HCT116 (cell line): ENCODE data around the gene SLC12A4. TPM values are rescaled to one million over a fixed set of nuclear protein-coding genes. Genes with fewer than 3 reads are reported as not detected.

Experiments
- ATAC-seq: fragments of 200-7000 bp; cut with Tn5 transposase; 2 replicates; pipeline ENCODE4 v1.9.1; 2020; ENCODE audit warnings: mild to moderate bottlenecking, moderate library complexity
- BruUV-seq: library from RNA; stranded (reverse); fragments of 400-500 nt; replicated peaks from 2 replicates; lab custom pipeline; 2021; lab: Mats Ljungman, UMichigan
- CTCF ChIA-PET: fragments of 300-600 bp; sonication (Branson Sonifier 250); formaldehyde crosslinking; loops from one replicate; lab custom pipeline; 2021; ENCODE audit warnings: antibody characterized with exemption; lab: Charles Lee
- POLR2A ChIA-PET: fragments of 300-600, 350-600 bp; sonication (Branson Sonifier 250); formaldehyde crosslinking; loops from one replicate; lab custom pipeline; 2021; ENCODE audit warnings: antibody characterized with exemption; lab: Charles Lee
- RAD21 ChIA-PET, 2 experiments: fragments of 300-600 bp; sonication (Branson Sonifier 250); formaldehyde crosslinking; loops; one replicate each; lab custom pipeline; 2023; ENCODE audit warnings: low total read pairs in 2 of 2; ENCODE audit not compliant: uncharacterized antibody in 2 of 2, unreplicated experiment in 2 of 2, low non-redundant PET in 1 of 2; lab: Charles Lee
- DNase-seq: peaks from one replicate; pipeline ENCODE4 v3.0.0-alpha.2; 2010; ENCODE audit warnings: low read depth, low spot score
- H2AFZ ChIP-seq: fragments of 200-600 bp; shearing (Covaris generic), sonication (generic); 2 replicates; pipeline ENCODE4 v1.6.1; 2017; ENCODE audit warnings: low read depth, mixed run types, mixed read lengths, antibody characterized with exemption, low read length; ENCODE audit not compliant: poor library complexity, severe bottlenecking
- H3K27ac ChIP-seq: 2 replicates; pipeline ENCODE4 v1.5.1; 2012; ENCODE audit warnings: low read depth, low read length
- H3K27me3 ChIP-seq: fragments of 200-600 bp; sonication (generic); 2 replicates; pipeline ENCODE4 v1.6.1; 2016; ENCODE audit warnings: mixed run types, low read length, mixed read lengths; ENCODE audit not compliant: insufficient read depth
- H3K36me3 ChIP-seq, 2 experiments: fragments of 200-500 bp in 1 of 2; fragments of 200-600 bp in 1 of 2; sonication (Bioruptor generic) in 1 of 2; sonication (generic) in 1 of 2; 2 replicates each; pipeline versions ENCODE4 v1.5.1 to v1.6.1; 2014 to 2016; ENCODE audit warnings: low read length in 2 of 2, inconsistent platforms in 1 of 2, mixed read lengths in 1 of 2, mixed run types in 1 of 2; ENCODE audit not compliant: insufficient read depth in 2 of 2, control insufficient read depth in 1 of 2
- H3K4me1 ChIP-seq, 2 experiments: fragments of 200-600 bp in 1 of 2; sonication (generic) in 1 of 2; 2 replicates each; pipeline versions ENCODE4 v1.5.1 to v1.6.1; 2012 to 2017; ENCODE audit warnings: low read length in 2 of 2, inconsistent platforms in 1 of 2, mild to moderate bottlenecking in 1 of 2, mixed read lengths in 1 of 2, mixed run types in 1 of 2, moderate library complexity in 1 of 2; ENCODE audit not compliant: insufficient read depth in 2 of 2, control insufficient read depth in 1 of 2
- H3K4me2 ChIP-seq: fragments of 200-600 bp; sonication (generic); 2 replicates; pipeline ENCODE4 v1.6.1; 2017; ENCODE audit warnings: mixed run types, low read length, mixed read lengths
- H3K4me3 ChIP-seq, 2 experiments: fragments of 200-600 bp in 1 of 2; sonication (generic) in 1 of 2; replicated peaks in 1 of 2; 2 replicates each; pipeline ENCODE4 v1.5.1; 2011 to 2016; ENCODE audit warnings: low read length in 2 of 2, control low read depth in 1 of 2, low read depth in 1 of 2, mild to moderate bottlenecking in 1 of 2, mixed read lengths in 1 of 2, mixed run types in 1 of 2
- H3K79me2 ChIP-seq: fragments of 200-600 bp; sonication (generic); 2 replicates; pipeline ENCODE4 v1.6.1; 2017; ENCODE audit warnings: mild to moderate bottlenecking, mixed run types, low read length, moderate library complexity, mixed read lengths; ENCODE audit not compliant: insufficient read depth
- H3K9ac ChIP-seq: fragments of 200-600 bp; sonication (generic); 2 replicates; pipeline ENCODE4 v1.6.1; 2016; ENCODE audit warnings: low read length, mixed read lengths
- H3K9me2 ChIP-seq: fragments of 200-600 bp; sonication (generic), shearing (Covaris generic); 2 replicates; pipeline ENCODE4 v1.6.1; 2017; ENCODE audit warnings: mixed run types, mild to moderate bottlenecking, moderate library complexity; ENCODE audit not compliant: insufficient read depth
- H3K9me3 ChIP-seq, 2 experiments: fragments of 200-500 bp in 1 of 2; fragments of 200-600 bp in 1 of 2; sonication (Bioruptor generic) in 1 of 2; sonication (generic) in 1 of 2; 2 replicates each; pipeline ENCODE4 v1.6.1; 2014 to 2017; ENCODE audit warnings: low read length in 2 of 2, mixed read lengths in 2 of 2, inconsistent platforms in 1 of 2, low read depth in 1 of 2, mild to moderate bottlenecking in 1 of 2, mixed run types in 1 of 2, moderate library complexity in 1 of 2; ENCODE audit not compliant: control insufficient read depth in 1 of 2, insufficient read depth in 1 of 2
- H4K20me1 ChIP-seq: fragments of 200-600 bp; sonication (generic), shearing (Covaris generic); 2 replicates; pipeline ENCODE4 v1.6.1; 2017; ENCODE audit warnings: mixed run types, mild to moderate bottlenecking, moderate library complexity; ENCODE audit not compliant: insufficient read depth
- CEBPB ChIP-seq: IDR thresholded peaks from 2 replicates; pipeline ENCODE4 v1.6.1; 2012; ENCODE audit warnings: low read depth
- EZH2 ChIP-seq: fragments of 200-600 bp; sonication (generic); IDR thresholded peaks from 2 replicates; pipeline ENCODE4 v1.6.1; 2017; ENCODE audit warnings: antibody characterized with exemption, mixed run types
- EZH2phosphoT487 ChIP-seq: fragments of 200-600 bp; IDR thresholded peaks from 2 replicates; pipeline ENCODE4 v1.6.1; 2018; ENCODE audit warnings: antibody characterized with exemption, borderline replicate concordance
- FOSL1 ChIP-seq: IDR thresholded peaks from 2 replicates; pipeline ENCODE4 v1.6.1; 2012; ENCODE audit warnings: low read depth
- JUND ChIP-seq: IDR thresholded peaks from 2 replicates; pipeline ENCODE4 v1.6.1; 2012
- POLR2AphosphoS5 ChIP-seq: IDR thresholded peaks from 2 replicates; pipeline ENCODE4 v1.6.1; 2011; ENCODE audit warnings: mild to moderate bottlenecking, low read depth, low read length, moderate library complexity
- REST ChIP-seq: IDR thresholded peaks from 2 replicates; pipeline ENCODE4 v1.6.1; 2012; ENCODE audit warnings: low read depth
- SP1 ChIP-seq: IDR thresholded peaks from 2 replicates; pipeline ENCODE4 v1.6.1; 2012; ENCODE audit warnings: low read depth
- SRF ChIP-seq: IDR thresholded peaks from 2 replicates; pipeline ENCODE4 v1.6.1; 2012; ENCODE audit warnings: low read depth
- TCF7L2 ChIP-seq: IDR thresholded peaks from 2 replicates; pipeline ENCODE4 v1.7.0; 2011; ENCODE audit warnings: borderline replicate concordance, inconsistent platforms; ENCODE audit not compliant: insufficient read depth, insufficient read length; ENCODE audit errors: extremely low read depth
- ZFX ChIP-seq: fragments of 450-650 bp; IDR thresholded peaks from 2 replicates; pipeline ENCODE4 v1.6.1; 2017
- intact Hi-C: fragments of 100-400 bp; cut with micrococcal nuclease; formaldehyde crosslinking; loops from 2 replicates; pipeline ENCODE4 v1.10.0; 2022
- total RNA-seq: library from RNA; stranded (reverse); gene quantifications from one replicate; pipeline ENCODE4 v1.2.1, GENCODE V29; 2021; ENCODE audit not compliant: unreplicated experiment

Gene SLC12A4
- total RNA-seq, 1 experiment from 2014 or later, result 46.0 TPM

DNA sequence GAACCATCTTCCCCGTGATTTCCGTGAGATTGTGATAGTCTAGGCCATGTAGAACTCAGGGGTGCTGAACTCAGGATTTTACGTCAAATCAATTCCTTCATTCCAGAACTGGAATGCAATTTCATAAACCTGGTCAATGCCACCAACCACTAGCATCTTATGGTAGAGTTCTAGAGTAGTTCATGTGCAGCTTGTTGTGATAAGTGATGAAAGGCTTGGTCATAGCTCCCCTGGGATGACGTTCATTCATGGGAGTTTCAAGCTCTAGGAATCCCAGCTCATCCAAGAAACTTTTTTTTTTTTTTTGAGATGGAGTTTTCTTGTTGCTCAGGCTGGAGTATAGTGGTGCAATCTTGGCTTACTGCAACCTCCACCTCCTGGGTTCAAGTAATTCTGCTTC is 34.6 kb upstream of the SLC12A4 start:
- ChIA-PET POLR2A (no interaction called here), RAD21 (no interaction called here), CTCF (interaction anchor here (1.1 kb wide), 1 partner anchor 38 kb away, joined by 5 read pairs; no protein-coding TSS in a partner anchor)
- H3K36me3 ChIP-seq, result no peaks in the 10 kb centered on the region
- no peaks in the 10 kb centered on the region for H3K9me2 ChIP-seq
- H3K9me3 ChIP-seq, result no peaks in the 10 kb centered on the region
- ATAC-seq (no peak), DNase-seq (no peak)
- no peak overlapping the region for H2AFZ ChIP-seq
- H3K4me2 ChIP-seq, result no peak overlapping the region
- no peak overlapping the region for H3K4me3 ChIP-seq
- H3K9ac ChIP-seq, result no peak overlapping the region
- TF ChIP-seq EZH2 (no peak), EZH2phosphoT487 (no peak), SP1 (no peak), FOSL1 (no peak), ZFX (no peak), SRF (no peak), REST (no peak)
- no peaks in the 10 kb centered on the region for H3K27me3 ChIP-seq
- BruUV-seq, result no TSS peak
- intact Hi-C loops, result no loop called here
- H3K79me2 ChIP-seq, result no peaks in the 10 kb centered on the region
- no peaks in the 10 kb centered on the region for H3K4me1 ChIP-seq
- H3K27ac ChIP-seq, result no peak overlapping the region
- H4K20me1 ChIP-seq, result no peaks in the 10 kb centered on the region

DNA sequence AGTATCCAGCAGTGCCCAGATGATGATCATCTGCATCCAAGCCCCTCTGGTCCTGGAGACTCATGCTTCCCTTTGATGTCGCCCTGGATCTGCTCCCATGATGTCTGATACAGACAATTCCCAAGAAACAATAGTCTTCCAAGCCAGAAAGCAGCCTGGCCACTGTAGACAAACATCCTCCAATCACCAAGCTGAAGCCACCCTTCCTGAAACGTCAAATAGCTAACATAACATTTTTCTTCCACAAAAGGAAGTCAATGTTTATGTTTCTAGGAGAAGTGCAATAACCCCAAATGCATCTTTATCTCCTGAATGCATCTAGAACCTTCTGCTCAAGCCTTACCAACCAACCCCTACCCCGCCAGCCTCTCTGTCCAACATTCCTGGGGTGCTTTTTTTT is 32.0 kb upstream of the SLC12A4 start:
- Histone ChIP-seq H3K4me2 (no peak overlapping the region), H3K9me3 (no peaks in the 10 kb centered on the region), H3K27ac (no peak overlapping the region), H3K79me2 (no peaks in the 10 kb centered on the region), H3K36me3 (no peaks in the 10 kb centered on the region), H2AFZ (no peak overlapping the region), H3K27me3 (no peaks in the 10 kb centered on the region), H3K9ac (no peak overlapping the region), H3K4me3 (no peak overlapping the region), H4K20me1 (no peaks in the 10 kb centered on the region), H3K4me1 (peaks cover 0 to 3% of the 10 kb centered on the region in 2 experiments; a peak in 2 of 4 replicates), H3K9me2 (no peaks in the 10 kb centered on the region)
- BruUV-seq, result no TSS peak
- RAD21 ChIA-PET, result no interaction called here
- CTCF ChIA-PET, result no interaction called here
- intact Hi-C loops, result no loop called here
- POLR2A ChIA-PET, result no interaction called here
- DNase-seq, result no peak
- ATAC-seq, result no peak
- TF ChIP-seq CEBPB (no peak), JUND (no peak), POLR2AphosphoS5 (no peak), TCF7L2 (no peak), EZH2phosphoT487 (no peak), REST (no peak)
